ENCODE data around the gene GARIN5B.

Gene GARIN5B

DNA sequence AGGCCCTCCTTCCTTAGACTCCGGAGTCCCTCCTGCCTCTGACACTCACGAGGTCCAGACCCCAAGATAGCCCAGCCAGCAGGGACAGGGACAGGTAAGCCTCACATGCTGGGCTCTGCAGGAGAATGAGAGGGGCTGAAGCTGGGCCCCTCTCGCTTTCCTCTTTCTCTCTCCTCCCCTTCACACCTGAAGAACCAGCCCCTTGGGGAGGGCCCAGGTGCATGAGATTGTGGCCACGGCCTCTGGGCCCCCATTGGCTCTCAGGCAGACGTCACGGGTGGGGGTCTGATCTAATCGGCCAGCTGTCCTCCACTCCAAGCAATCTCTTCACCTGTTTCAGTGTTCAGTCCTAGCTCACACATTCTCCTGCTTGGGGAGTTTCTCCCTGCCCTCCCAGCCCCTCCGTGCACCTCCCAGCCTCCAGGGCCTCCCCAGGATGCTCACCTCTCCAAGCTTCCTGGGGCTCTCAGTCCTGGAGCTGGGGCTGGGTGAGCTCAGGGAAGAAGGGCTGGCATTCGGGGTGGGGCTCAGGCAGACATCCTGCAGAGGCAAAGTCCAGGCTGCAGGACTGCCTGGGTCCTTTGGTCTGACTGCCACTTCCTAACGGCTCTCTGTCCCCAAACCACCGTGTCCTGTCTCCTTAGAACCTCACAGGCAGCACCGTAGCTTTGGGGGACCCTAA is 40.7 kb downstream of the GARIN5B start:
- DNase-seq (ENCODE audit: low read depth), result no peak

DNA sequence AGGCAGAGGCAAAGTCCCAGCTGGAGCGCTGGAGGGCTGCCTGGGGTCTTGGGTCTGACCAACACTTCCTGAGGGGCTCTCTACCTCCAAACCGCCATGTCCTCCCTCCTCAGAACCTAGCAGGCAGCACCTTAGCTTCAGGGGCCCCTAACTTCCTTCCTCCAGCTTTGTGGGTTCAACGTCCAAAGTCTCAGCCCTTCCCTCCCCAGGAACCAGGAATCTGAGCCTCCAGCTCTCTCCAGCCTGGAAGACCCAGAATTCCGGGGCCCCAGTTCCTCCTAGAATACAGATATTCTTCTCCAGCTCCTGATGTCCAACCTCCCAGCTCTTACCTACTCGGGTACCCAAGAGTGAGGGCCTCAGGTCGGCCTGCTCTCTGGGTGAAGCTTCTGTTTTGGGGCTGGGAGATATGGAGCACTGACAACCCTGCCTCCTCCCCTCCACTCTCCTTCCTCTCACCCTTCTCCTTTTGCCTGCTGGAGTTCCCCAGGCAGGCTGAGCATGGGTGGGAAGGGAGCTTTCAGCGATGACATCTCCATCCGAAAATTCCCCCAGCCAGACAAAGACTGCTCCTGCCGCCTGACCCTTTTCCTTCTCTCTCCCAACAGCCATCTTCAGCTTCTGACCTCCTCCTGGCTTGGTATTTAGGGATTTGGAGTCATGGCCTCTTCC is 41.5 kb downstream of the GARIN5B start:
- DNase-seq (ENCODE audit: low read depth), result no peak

DNA sequence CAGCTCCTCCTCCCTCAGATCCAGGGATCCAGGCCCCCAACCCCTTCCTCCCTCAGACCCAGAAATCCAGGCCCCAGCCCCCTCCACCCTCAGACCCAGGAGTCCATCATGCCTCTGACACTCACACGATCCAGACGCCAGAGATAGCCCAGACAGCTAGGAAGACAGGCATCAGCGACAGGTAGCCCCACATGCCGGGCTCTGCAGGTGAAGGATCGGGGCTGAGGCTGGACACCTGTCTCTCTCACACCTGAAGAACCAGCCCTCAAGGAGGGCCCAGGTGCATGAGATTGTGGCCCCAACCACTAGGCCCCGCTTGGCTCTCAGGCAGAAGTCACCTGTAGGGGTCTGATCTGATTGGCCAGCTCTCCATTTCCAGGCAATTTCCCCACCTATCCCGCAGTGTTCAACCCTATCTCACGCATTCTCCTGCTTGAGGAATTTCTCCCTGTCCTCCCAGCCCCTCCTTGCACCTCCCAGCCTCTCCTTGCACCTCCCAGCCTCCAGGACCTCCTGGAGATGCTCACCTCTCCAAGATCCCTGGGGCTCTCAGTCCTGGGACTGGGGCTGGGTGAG is 42.1 kb downstream of the GARIN5B start:
- no peak for DNase-seq (ENCODE audit: low read depth)

DNA sequence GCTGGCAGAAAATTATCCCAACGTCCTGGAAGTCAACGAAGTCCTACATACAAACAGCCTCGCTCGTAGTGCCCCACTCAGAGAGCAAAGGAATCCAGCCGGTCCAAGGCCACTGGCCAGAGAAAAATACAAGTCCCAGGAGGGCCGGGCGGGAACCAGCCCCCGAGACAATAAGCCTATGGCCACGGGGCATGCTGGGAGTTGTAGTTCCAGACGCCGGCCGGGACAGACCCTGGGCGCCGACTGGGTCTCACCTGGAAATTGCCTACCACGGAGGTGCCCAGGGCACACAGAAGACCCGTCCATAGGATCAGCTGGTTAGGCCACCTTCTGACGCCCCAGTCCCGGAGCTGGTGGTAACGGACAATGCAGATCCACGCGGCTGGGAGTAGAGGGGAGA is 43.3 kb downstream of the GARIN5B start:
- DNase-seq (ENCODE audit: low read depth), result no peak

DNA sequence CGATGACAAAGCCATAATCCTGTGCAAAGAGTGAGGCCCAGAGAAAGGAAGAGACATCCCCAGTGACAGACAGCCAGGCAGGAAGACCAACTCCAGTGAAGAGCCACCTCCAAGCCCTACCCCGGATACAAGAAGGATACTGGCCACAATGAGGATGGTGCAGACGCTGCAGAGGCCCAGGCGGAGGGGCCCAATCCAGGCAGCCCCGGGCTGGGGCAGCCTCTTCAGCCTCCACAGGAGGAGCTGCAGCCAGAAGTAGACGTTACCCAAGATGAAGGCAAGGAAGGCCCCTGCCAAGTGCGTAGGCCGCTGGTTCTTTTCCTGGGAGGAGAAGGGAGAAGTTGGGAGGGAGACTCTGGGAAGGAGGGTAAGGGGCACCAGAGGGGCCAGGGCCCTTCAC is 46.4 kb downstream of the GARIN5B start:
- DNase-seq (ENCODE audit: low read depth), result no peak

DNA sequence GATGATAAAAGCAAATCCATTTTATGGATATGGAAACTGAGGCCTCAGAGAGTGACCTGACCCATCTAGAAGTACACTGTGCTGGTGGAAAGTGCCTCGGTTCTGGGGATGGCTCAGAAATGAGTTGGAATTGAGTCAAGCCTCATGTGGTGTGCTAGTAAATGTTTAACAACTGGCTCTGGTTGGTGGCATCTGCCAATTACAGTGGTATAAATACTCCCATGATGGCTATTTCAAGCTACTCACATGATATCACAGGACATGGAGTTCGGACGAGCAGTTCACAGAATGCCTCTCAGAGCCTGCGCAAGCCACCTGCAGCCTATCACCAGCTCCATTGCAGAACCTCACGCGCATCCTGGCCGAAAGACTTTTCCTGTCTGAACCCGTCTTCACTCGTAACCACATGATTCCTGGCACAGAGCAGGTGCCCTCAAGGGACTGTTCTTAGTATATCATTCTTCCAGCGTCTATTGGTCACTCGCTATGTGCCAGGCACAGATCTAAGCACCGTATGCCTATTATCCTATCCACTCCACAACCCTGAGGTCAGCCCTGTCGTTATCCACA is 47.0 kb downstream of the GARIN5B start:
- DNase-seq (ENCODE audit: low read depth), result no peak

DNA sequence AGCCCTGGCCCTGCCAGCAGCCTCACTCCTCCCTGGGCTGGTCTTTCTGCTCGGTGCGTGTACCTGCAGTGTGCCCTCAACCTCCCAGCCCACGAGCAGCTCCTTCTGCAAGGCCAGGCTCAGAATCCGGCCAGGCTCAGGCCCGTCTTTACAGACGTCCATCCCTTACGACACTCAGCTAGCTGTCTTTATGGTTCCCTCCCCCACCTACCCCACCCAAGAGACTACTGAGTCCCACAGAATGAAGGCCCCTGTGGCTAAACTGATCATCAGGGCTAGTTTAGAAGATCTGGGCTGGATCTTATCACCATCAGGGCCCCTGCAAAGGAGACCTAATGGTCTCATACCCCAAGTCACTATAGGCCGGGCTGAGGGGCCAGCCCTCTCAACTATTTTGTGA is 48.7 kb downstream of the GARIN5B start:
- no peak for DNase-seq (ENCODE audit: low read depth)

DNA sequence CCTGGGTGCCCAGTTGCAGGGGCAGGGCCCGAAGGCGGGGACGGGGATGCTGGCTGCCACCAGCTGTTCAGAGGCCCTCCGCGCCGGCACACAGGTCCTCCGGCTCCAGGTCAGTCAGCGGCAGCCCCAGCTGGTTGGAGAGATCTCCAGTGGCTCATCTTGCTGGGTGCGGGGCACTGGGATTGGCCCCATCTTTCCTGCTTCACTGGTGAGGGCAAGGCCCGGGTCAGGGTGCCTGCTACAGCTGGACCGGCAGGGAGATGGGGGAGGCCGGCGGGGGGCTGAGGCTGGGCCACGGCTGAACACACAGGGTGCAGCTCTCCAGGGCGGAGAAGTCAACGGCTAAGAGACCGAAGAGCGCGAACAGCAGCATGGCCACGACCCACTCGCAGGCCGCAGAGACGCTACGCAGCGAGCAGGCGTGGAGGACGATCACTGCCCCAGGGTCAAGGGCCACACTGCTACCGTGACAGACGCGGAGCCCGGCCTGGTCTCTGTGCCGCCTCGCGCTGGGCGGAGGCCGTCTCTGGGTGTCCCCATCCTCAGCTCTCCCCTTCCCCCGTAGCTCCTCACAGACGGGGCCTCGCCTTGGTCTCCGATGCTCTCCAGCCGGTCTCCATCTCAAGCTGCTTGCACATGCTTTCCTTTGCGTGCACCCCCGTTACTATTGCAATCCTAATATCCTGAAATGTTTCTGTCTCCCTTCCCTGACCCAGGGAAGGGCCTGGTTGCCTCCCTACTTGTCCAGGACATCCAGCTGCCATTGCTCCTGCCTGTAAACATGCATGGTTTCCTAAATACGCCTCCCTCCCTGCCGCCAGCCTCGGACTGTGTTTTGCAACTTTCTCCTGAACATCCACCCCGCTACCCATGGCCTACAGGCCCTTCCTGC is 50.2 kb downstream of the GARIN5B start:
- DNase-seq (ENCODE audit: low read depth), result no peak

DNA sequence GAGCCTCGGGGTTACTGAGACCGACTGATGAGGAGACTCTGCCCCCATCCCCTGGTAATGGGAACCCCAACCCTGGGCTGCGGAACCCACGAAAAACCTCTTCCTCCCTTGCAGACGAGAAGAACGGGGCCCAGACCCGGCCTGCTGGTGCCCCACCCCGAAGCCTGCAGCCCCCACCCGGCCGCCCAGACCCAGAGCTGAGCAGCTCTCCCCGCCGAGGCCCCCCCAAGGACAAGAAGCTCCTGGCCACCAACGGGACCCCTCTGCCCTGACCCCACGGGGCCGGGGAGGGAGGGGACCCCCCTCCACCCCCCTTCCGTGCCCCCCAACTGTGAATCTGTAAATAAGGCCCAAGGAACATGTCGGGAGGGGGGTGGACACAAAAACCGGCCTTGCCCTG is 51.3 kb downstream of the GARIN5B start:
- no peak for DNase-seq (ENCODE audit: low read depth)

DNA sequence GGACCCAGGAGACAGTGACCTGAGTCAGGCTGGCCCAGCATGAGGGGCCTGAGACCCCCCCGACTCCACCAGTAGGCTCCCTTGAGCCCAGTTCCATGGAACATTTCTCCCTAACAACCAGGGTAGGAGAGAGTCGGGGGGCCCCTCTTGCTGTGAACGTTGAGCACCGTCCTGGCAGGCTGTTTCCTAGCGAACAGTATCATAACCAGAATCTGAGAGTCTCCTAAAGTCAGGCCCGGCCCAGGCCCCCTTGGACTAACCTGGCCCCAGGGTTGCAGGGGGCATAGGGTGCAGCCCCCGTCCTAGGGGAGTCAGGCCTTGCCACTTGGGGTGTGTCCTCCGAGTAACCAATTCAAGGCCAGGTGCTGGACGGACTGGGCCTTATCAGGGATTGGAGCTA is 51.7 kb downstream of the GARIN5B start:
- DNase-seq (ENCODE audit: low read depth), result no peak

DNA sequence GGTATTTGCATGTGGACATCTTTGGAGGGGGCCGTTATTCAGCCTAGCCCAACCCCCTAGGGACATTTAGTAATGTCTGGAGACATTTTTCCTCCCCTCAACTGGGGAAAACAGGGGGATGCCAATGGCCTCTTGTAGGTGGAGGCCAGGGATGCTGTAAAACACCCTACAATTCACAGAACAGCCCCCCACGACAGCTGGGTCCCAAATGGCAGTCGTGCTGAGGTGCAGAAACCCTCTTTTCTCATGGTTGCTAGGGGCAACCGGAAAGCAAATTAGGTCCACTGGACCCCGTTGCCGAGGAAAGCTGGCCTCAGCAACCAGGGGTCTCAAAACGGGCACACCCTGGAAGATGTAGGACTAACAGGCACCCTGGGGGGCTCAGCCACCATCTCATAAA is 52.6 kb downstream of the GARIN5B start:
- DNase-seq (ENCODE audit: low read depth), result no peak

DNA sequence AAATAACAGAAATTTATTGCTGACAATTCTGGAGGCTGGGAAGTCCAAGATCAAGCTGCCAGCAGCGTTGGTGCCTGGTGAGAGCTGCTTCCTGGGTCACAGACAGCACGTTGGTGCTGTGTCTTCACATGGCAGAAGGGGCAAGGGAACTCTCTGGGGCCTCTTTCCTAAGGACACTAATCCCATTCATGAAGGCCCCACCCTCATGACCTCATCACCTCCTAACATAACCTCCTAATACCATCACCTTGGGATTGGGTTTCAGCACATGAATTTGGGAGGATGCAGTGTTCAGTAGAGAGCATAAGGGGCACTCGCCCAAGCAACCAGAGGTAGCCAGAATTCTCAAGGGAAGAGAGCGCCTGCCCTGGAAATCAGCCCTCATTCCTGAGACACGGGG is 53.6 kb downstream of the GARIN5B start:
- no peak for DNase-seq (ENCODE audit: low read depth)

DNA sequence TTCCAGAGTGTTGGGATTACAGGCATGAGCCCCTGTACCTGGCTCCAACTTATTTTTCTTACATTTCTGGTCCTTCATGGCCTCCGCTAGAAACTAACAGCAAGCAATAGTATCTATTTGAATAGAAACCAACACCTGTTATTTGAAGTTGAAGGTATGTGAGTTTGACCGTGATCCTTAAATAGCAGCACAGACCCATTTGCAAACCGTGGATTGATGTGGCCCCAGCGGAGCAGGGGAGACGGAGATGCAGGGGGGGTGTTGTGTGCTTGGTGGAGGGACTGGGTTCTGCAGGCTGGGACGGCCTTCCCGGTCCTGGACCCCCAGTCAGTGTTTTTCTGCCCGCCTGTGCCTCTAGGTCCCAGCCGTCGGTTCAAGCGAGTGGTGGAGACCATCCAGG is 54.8 kb downstream of the GARIN5B start:
- no peak for DNase-seq (ENCODE audit: low read depth)

DNA sequence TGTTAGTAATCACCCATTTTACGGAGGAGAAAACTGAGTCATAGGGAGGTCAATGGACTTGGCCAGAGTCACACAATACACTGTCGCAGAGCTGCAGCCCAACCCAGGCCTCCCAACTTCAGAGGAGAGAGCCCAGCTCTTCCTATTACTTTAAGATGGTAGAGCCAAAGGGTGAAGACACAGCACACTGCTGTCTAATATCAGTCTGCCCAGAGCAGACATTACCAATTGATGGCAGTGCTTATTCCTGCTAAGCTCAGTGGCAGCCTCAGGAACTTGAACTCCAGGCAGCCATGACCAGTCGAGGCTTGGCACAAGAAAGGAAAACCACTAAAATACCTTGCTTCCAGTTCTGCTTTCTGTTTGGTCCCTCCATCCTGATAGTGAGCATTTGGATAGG is 56.3 kb downstream of the GARIN5B start:
- DNase-seq (ENCODE audit: low read depth), result no peak

DNA sequence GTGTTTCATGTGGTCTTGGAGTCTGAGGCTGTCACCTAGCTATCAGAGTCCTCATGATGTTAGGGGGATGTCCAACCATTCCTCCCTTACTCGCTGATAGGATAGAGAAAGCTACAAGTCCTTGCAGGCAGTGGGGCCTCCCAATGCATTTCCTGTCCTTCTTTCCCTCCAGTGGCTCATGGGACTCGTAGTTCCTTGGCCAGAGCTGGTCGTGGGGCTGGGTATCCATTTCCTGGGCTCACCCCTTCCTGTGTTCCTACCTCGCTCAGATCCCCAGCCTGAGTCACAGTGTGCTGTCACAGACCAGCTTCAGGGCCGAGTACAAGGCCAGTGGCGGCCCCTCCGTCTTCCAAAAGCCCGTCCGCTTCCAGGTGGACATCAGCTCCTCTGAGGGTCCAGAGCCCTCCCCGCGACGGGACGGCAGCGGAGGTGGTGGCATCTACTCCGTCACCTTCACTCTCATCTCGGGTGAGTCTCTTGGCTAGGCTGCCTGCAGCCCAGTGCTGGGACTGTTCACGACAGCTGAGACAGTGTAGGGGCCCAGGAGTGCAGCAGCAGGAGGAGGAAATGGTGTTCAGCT is 57.0 kb downstream of the GARIN5B start:
- DNase-seq (ENCODE audit: low read depth), result no peak

DNA sequence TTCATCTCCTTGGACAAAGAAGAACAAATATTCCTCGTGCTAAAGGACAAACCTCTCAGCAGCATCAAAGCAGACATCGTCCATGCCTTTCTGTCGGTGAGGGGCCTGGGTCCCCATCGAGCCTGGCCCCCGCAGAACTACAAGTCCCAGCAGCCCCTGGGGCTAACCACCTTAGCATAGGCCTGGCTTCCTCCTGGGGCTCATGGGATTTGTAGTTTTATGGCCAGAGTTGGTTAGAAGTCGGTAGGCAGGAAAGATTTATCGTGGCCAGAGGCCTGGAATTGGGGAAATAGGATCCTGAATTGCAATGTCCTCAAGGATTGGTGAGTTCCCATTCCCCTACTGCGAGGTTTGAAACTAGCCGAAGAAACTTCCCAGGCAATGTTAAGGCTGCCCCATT is 57.6 kb downstream of the GARIN5B start:
- peak; percentile 41 for DNase-seq (ENCODE audit: low read depth)

DNA sequence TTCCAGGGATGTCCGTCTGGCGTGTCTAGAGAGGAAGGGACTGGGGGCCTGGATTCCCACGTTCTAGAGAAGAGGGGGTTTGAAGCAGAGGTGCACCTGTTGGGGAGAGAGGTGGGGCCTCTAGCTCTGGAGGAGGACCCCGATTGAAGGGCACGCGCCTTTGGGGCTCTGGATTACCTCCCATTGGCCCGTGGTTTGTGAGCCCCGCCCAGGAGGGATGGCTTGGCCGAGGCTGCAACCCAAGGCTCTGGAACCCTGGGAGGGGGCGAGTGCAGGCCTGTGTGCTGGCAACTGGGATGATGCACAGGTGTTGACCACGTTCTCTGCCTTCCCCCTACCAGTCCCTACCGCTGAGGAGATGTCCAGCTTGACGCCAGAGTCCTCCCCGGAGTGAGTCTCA is 58.1 kb downstream of the GARIN5B start:
- no peak for DNase-seq (ENCODE audit: low read depth)
